Measurements from ENCODE around the gene KBTBD7. TPM values are rescaled to one million over a fixed set of nuclear protein-coding genes. Genes with fewer than 3 reads are reported as not detected.

KBTBD7 gene
- total RNA-seq, 1 experiment from 2014 or later: 12.9 TPM

GRCh38 chr13:41178040-41178439 is 16.3 kb downstream of the KBTBD7 start:
- no CpG with 5 or more reads among the region's 7 CpGs for WGBS (ENCODE audit: extremely low coverage, insufficient read length, low lambda C conversion rate)
- peaks cover 21 to 29% (median 27%) of the 10 kb centered on the region in 3 experiments for H3K36me3 Mint-ChIP-seq (ENCODE audit: insufficient read depth in 1 of 3, low read depth in 3 of 3)
- no peak overlapping the region for H3K9ac ChIP-seq (ENCODE audit: extremely low read depth, insufficient read length, low read length)
- H3K9me3 ChIP-seq (ENCODE audit: control insufficient read depth, low read depth, low read length): peaks cover 5% of the 10 kb centered on the region
- peaks cover 27 to 40% of the 10 kb centered on the region in 2 experiments for H3K9me3 Mint-ChIP-seq
- no peak overlapping the region for H3K4me2 ChIP-seq (ENCODE audit: insufficient read depth, insufficient read length, low read length)
- no peak overlapping the region for H3K56ac ChIP-seq (ENCODE audit: insufficient read length, low read depth, low read length)
- H3K14ac ChIP-seq (ENCODE audit: insufficient read depth, low read length): no peak overlapping the region
- no peak overlapping the region for H3K18ac ChIP-seq (ENCODE audit: insufficient read length, low read depth, low read length)
- H2BK20ac ChIP-seq (ENCODE audit: low read depth, low read length, poor library complexity, severe bottlenecking): no peak overlapping the region
- H3K27me3 ChIP-seq (ENCODE audit: insufficient read depth, low read length): no peaks in the 10 kb centered on the region
- H4K91ac ChIP-seq (ENCODE audit: insufficient read length, low read depth, low read length): no peak overlapping the region
- no peaks in the 10 kb centered on the region for H4K20me1 ChIP-seq (ENCODE audit: control insufficient read depth, insufficient read depth, insufficient read length)
- H3K79me2 ChIP-seq (ENCODE audit: insufficient read depth, low read length): no peaks in the 10 kb centered on the region
- H2AFZ ChIP-seq (ENCODE audit: low read length): no peak overlapping the region
- H3K23ac ChIP-seq (ENCODE audit: insufficient read length, low read depth, low read length): no peak overlapping the region
- no peak overlapping the region for H2BK15ac ChIP-seq (ENCODE audit: low read depth, low read length)
- no peak overlapping the region for H3K4me3 Mint-ChIP-seq
- H3K27ac Mint-ChIP-seq: no peak overlapping the region
- no peak overlapping the region for H2BK12ac ChIP-seq (ENCODE audit: insufficient read length, low read depth, low read length)
- no peak overlapping the region for H3T11ph ChIP-seq (ENCODE audit: low read length)
- H2BK5ac ChIP-seq (ENCODE audit: insufficient read length, low read length): no peak overlapping the region
- no peaks in the 10 kb centered on the region for H3K27me3 Mint-ChIP-seq (ENCODE audit: low read depth)
- no peaks in the 10 kb centered on the region for H3K79me1 ChIP-seq (ENCODE audit: insufficient read depth, low read depth, low read length, poor library complexity, severe bottlenecking)
- TF ChIP-seq CTCF (conservative IDR thresholded peaks at IDR 0.05): no peak
- H2AK5ac ChIP-seq (ENCODE audit: insufficient read length, low read length): no peak overlapping the region
- no peak overlapping the region for H4K5ac ChIP-seq (ENCODE audit: insufficient read length, low read depth, low read length)
- peaks cover 0 to 4% of the 10 kb centered on the region in 2 experiments; a peak in 1 of 4 replicates for H3K4me1 Mint-ChIP-seq
- no peak overlapping the region for H2BK120ac ChIP-seq (ENCODE audit: low read depth, low read length, poor library complexity, severe bottlenecking)
- H3K23me2 ChIP-seq (ENCODE audit: insufficient read length, low read depth, low read length, poor library complexity, severe bottlenecking): no peaks in the 10 kb centered on the region
- DNase-seq: no peak
- H3K4me1 ChIP-seq (ENCODE audit: insufficient read depth, low read length): no peaks in the 10 kb centered on the region; the same call in 1 of the 2 replicates
- no peak overlapping the region for H3K4ac ChIP-seq (ENCODE audit: low read depth, low read length)
- no peak overlapping the region for H4K8ac ChIP-seq (replicated peaks; ENCODE audit: insufficient read length, low read depth, low read length)
- H3K27ac ChIP-seq (ENCODE audit: insufficient read length, low read depth, low read length): no peak overlapping the region

Measured in H9 (cell line).